SJCRH30 (cell line): ENCODE measurements around the gene LRIT2. TPM values are rescaled to one million over a fixed set of nuclear protein-coding genes. Genes with fewer than 3 reads are reported as not detected.

ENCODE experiments used
- DNase-seq, 2 experiments: peaks; one replicate each; pipeline ENCODE4 v3.0.0-alpha.2; 2015 to 2020
- H3K27ac ChIP-seq: fragments of 250-450 bp; sonication (Bioruptor Pico); 2 replicates; pipeline ENCODE4 v1.5.1; 2020; ENCODE audit warnings: mild to moderate bottlenecking, moderate library complexity
- H3K27me3 ChIP-seq: fragments of 250-450 bp; sonication (Bioruptor Pico); 2 replicates; pipeline ENCODE4 v1.5.1; 2020; ENCODE audit warnings: mild to moderate bottlenecking, moderate library complexity
- H3K36me3 ChIP-seq: fragments of 250-450 bp; sonication (Bioruptor Pico); 2 replicates; pipeline ENCODE4 v1.5.1; 2020; ENCODE audit warnings: mild to moderate bottlenecking, moderate library complexity
- H3K4me1 ChIP-seq: fragments of 250-450 bp; sonication (Bioruptor Pico); 2 replicates; pipeline ENCODE4 v1.5.1; 2020; ENCODE audit warnings: mild to moderate bottlenecking, moderate library complexity
- H3K4me3 ChIP-seq: fragments of 250-450 bp; sonication (Bioruptor Pico); 2 replicates; pipeline ENCODE4 v1.5.1; 2020; ENCODE audit warnings: mild to moderate bottlenecking, moderate library complexity
- H3K9me3 ChIP-seq: fragments of 250-450 bp; sonication (Bioruptor Pico); replicated peaks from 2 replicates; pipeline ENCODE4 v1.5.1; 2020; ENCODE audit warnings: mild to moderate bottlenecking, moderate library complexity
- total RNA-seq: library from RNA; depleted of rRNA; stranded (reverse); fragments of >200 nt; shearing (Covaris generic); gene quantifications from 2 replicates; pipeline ENCODE4 v1.2.3, GENCODE V29; 2014; rRNA removed

Gene LRIT2, protein sequence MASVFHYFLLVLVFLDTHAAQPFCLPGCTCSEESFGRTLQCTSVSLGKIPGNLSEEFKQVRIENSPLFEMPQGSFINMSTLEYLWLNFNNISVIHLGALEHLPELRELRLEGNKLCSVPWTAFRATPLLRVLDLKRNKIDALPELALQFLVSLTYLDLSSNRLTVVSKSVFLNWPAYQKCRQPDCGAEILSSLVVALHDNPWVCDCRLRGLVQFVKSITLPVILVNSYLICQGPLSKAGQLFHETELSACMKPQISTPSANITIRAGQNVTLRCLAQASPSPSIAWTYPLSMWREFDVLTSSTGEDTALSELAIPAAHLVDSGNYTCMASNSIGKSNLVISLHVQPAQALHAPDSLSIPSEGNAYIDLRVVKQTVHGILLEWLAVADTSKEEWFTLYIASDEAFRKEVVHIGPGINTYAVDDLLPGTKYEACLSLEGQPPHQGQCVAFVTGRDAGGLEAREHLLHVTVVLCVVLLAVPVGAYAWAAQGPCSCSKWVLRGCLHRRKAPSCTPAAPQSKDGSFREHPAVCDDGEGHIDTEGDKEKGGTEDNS
- not detected in 2 replicates for total RNA-seq

DNA sequence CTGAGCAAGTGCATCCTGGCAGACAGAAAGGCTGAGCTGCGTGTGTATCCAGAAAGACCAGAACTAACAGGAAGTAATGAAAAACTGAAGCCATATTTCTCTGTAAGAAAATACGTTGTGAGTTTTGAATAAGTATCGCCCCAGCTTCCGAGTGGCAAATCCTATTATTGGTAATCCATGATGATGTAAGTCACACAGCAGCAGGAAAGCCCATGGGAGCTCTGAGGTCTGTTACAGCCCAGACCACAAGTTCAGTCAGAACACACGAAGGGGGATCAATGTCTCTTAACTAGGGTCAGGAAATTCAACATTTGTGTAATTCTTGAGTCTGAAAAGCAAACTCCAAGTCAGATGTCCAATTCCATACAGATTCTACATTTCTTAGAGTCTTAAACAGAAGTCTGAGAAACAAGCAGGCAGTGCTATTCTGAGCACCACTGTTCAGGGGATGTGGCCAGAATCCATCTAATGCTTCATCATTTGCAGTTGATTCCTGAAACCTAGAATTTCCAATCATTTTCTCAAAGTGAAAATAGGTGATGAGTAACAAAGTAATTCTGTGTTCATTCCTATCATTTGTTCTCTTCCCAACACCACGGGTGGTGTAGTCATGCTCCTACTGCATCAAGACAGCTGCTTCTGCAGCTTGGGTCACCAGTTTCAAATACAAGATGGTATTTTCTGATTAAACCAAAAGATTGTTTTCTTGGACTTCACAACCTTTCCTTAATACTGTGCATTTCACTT, at the start of gene LRIT2:
Gene LRIT2, minus strand, starts transcription at position 118 of the 747 bp plus-strand sequence. Its CDS starts 24 bp downstream, at position 94.
- H3K27me3 ChIP-seq = no peaks in the 10 kb centered on the region
- no peak within 1 kb of the TSS for H3K4me3 ChIP-seq
- H3K4me1 ChIP-seq = no peaks in the 10 kb centered on the region
- H3K9me3 ChIP-seq = no peaks in the 10 kb centered on the region
- H3K27ac ChIP-seq = no peak within 1 kb of the TSS
- no peaks in the 10 kb centered on the region for H3K36me3 ChIP-seq
- no peak for DNase-seq

DNA sequence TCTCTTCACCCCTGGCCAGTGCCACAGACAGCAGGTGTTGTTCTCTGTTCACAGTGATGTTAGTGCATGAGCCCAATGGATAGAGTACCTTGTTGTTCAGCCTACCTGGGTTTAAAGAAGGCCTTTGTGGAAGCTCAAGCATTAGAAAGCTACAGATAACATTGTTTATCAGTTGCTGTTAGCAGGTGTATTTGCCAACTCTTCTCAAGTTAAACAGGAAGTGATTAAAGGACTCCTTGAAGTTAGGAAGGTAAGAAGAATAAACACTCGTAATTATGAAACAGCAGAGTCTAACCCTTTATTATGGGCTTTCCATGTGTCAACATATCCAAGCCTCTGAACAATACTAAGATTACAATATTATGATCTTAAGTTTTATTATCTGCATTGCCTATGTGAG, 45.4 kb upstream of the LRIT2 start:
- no peak overlapping the region for H3K4me3 ChIP-seq
- peaks cover 4% of the 10 kb centered on the region; the same call in 1 of the 2 replicates for H3K4me1 ChIP-seq
- H3K27me3 ChIP-seq = no peaks in the 10 kb centered on the region
- H3K9me3 ChIP-seq = no peaks in the 10 kb centered on the region
- no peak for DNase-seq
- no peak overlapping the region for H3K27ac ChIP-seq
- H3K36me3 ChIP-seq = no peaks in the 10 kb centered on the region

DNA sequence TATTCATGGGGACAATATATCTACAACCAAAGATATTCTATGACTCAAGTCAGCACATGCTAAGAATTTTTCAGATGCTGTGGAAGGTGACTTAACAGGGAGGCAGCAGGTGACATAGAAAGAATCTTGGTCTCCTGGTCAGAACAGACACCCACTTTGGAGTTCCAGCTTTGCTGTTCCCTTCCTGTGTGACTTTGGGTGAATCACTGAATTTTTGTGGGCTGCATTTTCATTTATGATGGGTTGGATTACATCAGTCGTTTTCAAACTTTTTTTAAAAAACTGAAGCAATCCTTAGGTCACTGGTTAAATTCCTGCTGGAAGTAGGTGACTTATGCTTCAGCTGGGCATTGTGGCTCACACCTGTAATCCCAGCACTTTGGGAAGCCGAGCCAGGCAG, 44.4 kb upstream of the LRIT2 start:
- Histone ChIP-seq H3K4me1 (peaks cover 11% of the 10 kb centered on the region), H3K27me3 (no peaks in the 10 kb centered on the region), H3K27ac (no peak overlapping the region; the same call in 1 of the 2 replicates), H3K36me3 (no peaks in the 10 kb centered on the region), H3K4me3 (no peak overlapping the region), H3K9me3 (no peaks in the 10 kb centered on the region)
- no peak for DNase-seq

DNA sequence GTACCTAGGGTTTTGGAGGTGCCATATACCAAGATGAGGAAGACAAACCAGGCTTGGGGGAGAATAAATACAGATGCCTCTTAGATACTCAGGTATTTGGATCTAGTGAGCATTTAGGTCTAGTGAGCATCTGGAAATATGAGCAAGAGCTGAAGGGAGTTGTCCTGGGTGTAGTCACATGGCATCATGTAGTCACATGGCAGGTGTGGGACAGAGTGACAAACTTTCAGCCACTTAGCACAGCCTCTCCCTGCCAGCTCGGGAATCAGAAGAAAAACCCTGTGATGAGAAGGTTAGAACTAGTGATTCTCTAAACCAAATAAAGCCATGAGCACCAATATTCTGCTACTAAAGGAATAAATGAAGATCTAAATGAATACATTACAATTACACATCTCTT, 43.8 kb upstream of the LRIT2 start:
- Histone ChIP-seq H3K9me3 (no peaks in the 10 kb centered on the region), H3K4me1 (peaks cover 12% of the 10 kb centered on the region), H3K27me3 (no peaks in the 10 kb centered on the region), H3K36me3 (no peaks in the 10 kb centered on the region), H3K27ac (no peak overlapping the region; the same call in 1 of the 2 replicates), H3K4me3 (no peak overlapping the region)
- DNase-seq = no peak

DNA sequence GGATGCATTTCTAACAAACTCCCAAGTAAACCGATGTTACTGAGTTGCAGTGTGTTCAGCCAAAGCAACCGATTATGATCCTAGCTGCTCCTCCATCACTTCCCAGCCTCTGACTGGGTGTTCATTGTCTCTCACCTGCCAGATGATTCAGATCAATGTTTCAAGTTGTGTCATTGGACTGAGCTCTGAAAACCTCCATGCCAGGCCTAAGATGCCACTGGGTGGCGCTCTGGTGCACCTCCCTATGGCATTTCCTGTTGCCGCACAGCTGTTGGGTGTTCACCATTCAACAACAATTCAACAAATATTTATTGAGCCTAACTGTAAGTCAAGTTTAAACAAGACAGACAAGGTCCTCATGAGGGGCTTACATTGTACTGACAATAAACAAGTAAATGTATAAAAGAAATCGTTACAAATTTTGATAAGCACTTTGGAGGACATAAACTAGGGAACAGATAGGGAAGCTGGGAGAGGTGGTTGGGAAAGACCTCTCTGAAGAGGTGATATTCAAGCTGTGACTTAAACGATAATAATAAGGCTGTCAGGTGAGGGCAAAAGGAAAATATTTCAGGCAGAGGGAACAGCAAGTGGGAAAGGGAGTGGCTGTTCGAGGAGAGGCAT, 42.3 kb upstream of the LRIT2 start:
- Histone ChIP-seq H3K27ac (no peak overlapping the region), H3K27me3 (no peaks in the 10 kb centered on the region), H3K9me3 (no peaks in the 10 kb centered on the region), H3K4me1 (peaks cover 12% of the 10 kb centered on the region), H3K4me3 (no peak overlapping the region), H3K36me3 (no peaks in the 10 kb centered on the region)
- DNase-seq = peak in 1 of 2 experiments; percentile 25

DNA sequence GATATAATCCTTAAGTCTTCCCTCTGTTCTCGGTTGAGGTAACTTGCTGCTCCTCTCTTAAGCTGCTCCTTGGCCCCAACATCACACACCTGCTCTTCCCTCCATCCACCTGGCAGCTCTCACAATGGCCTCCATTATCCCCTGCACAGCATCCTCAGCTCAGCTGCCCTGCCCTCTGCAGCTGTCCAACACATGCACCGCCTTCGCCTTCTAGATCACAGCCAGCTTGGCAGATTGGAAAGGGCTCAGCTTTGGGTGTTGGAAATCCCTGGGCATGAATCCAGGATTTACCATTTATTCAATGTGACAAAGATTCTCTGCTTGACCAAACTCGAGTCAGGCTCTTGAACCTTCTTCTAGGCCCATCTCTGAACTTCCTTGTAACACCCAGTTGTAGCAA, 40.1 kb upstream of the LRIT2 start:
- H3K4me3 ChIP-seq = no peak overlapping the region
- peaks cover 12% of the 10 kb centered on the region for H3K4me1 ChIP-seq
- H3K27ac ChIP-seq = peak overlapping the region; percentile 74
- no peaks in the 10 kb centered on the region for H3K27me3 ChIP-seq
- H3K9me3 ChIP-seq = no peaks in the 10 kb centered on the region
- no peaks in the 10 kb centered on the region for H3K36me3 ChIP-seq
- DNase-seq = peak; percentile 83 to 91

DNA sequence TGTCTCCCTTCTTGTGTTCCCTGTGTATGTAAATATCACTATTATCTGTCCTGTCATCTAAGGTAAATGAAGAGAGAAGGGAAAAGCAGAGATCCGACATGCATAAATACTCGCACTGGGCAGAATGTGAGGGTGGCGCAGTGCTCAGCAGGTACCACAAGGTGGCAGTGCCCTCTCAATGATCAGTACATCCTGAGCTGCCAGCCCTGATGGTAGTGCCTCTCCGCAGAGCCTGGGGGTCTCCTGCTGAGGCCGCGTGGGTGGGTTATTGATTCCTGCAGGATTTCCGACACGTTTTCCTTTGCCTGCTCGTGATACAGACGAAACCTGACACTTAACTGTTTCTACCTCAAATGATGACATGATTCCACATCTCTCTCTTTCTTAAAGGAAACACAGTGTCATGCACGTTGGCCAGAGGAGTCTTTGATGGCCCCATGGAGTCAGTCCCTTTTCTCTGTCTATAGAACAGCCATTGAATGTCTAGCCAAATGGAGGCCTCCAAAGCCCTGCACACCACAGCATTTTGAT, 39.3 kb upstream of the LRIT2 start:
- Histone ChIP-seq H3K27me3 (no peaks in the 10 kb centered on the region), H3K27ac (peak overlapping the region; percentile 74), H3K4me3 (peak overlapping the region; percentile 26), H3K36me3 (no peaks in the 10 kb centered on the region), H3K9me3 (no peaks in the 10 kb centered on the region), H3K4me1 (peaks cover 12% of the 10 kb centered on the region)
- peak; percentile 63 to 81 for DNase-seq

DNA sequence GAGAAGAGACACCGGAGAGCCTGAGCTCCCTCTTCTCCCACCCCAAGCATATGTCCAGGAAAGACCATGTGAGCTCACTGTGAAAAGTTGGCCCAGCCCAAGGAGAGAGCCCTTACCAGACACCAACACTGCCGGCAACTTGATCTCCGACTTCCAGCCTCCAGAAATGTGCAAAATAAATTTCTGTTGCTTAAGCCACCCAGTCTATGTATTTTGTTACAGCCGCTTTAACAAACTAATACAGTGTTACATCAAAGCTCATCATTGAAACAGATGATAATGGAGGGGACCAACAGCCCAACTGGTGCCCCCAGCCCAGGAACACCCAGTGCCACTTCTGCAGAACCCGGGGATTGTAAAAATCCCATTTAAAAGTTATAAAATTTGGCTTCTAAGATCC, 38.4 kb upstream of the LRIT2 start:
- H3K36me3 ChIP-seq = no peaks in the 10 kb centered on the region
- no peak for DNase-seq

DNA sequence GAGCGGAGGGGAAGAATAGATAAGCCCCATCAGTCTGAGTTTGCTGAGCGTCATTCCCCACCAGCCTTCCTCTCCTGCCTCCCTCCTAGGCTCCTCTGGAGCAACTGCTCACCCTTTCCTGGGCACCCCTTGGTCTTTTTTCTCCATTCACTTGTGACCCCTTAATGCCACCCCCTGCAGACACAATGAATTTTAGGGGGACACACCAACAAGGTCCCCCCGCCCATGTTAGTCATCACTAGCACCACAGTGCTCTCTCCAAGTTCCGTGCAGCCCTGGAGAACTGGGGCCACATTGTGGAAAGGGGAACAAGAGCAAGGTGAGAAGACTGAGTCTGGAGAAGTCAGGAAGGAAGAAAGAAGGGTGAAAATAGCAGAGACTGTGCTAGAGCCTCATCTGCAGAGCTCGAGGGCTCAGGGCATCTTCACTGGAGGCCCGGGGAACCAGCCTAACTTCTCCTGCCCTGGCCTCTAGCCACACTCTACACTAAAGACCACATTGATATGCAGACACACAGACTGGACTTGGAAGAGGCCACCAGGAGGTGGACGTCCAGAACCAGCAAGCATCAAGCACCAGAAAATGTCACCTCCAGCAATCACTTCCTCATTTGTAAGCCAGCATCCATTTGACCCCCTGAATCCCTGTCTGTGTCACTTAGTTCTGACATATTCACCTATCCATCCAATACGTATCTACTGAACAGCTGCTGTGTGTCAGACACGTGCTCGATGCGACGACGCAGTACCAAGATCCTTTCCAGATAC, 37.0 kb upstream of the LRIT2 start:
- no peaks in the 10 kb centered on the region for H3K36me3 ChIP-seq
- no peak overlapping the region for H3K4me3 ChIP-seq
- H3K27me3 ChIP-seq = no peaks in the 10 kb centered on the region
- peaks cover 12% of the 10 kb centered on the region for H3K4me1 ChIP-seq
- H3K27ac ChIP-seq = no peak overlapping the region
- H3K9me3 ChIP-seq = no peaks in the 10 kb centered on the region
- DNase-seq = no peak

More for the DNA sequence above, 38.4 kb upstream of the LRIT2 start:
- no peak overlapping the region for H3K4me3 ChIP-seq
- H3K4me1 ChIP-seq = peaks cover 12% of the 10 kb centered on the region
- H3K9me3 ChIP-seq = no peaks in the 10 kb centered on the region
- H3K27ac ChIP-seq = no peak overlapping the region
- H3K27me3 ChIP-seq = no peaks in the 10 kb centered on the region

DNA sequence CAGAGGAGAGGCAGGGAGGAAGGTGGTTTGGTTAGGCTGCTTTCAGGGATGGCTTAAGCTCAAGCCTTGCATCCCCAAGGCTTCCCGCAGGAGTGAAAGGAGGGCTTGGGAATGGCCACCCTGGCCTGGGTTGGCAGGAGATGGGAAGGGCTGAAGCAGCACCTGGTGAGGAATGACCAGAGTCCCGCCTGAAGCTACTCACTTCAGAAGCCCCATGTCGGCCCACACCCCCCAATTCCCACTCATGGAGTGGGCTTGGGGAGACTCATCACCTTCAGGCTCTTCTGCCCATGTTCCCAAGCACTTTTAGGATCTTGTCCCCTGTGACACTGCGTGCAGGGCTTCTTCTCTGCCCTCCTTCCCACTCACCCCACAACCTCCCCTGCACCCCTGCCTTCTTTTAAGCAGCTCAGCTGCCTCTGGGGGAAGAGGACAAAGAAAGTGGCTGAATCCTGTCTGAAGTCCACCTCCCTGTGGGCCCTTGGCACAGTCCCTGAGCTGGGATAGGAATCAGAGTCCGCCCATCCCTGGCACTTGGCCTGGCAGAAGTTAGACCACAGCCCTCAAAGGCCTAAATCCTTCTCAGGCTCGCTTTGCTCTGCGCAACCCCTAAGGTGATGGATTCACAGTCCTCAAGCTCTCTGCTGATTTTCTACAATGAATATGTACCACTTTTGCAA, 36.0 kb upstream of the LRIT2 start:
- no peaks in the 10 kb centered on the region for H3K36me3 ChIP-seq
- H3K4me1 ChIP-seq = peaks cover 12% of the 10 kb centered on the region
- no peak overlapping the region for H3K27ac ChIP-seq
- no peak for DNase-seq
- H3K27me3 ChIP-seq = no peaks in the 10 kb centered on the region
- no peaks in the 10 kb centered on the region for H3K9me3 ChIP-seq
- no peak overlapping the region for H3K4me3 ChIP-seq

DNA sequence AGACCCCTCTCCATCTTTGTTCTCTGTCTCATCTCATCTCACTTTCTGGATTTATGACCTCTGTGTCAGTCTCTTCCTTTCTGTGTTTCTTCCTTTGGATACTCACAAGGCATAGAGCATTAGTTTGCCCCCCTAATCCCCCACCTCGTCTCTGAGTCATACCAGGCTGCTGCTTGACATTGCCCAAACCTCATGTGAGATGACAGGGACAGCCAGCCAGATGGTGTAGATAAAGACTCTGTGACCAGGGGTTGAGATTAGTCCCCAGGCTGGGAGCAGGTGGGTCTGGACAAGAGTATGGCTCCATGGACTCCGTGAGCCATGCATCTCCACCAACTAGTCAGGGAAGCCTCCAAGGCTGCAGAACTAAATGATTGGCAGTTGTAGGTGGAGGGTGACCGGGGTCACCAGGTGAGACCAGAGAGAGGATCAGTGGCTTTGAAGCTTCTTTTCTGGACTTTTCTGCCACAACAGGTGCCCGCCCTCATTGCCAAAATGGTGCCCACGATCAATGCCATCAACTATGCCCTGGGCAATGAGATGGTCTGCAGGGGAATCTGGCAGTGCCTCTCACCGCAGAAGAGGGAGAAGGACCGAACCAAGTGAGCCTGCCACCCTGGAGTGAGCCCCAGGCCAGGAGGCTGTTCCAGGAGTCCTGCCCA, 32.8 kb upstream of the LRIT2 start:
- Histone ChIP-seq H3K27me3 (no peaks in the 10 kb centered on the region), H3K27ac (no peak overlapping the region), H3K9me3 (no peaks in the 10 kb centered on the region), H3K4me3 (no peak overlapping the region), H3K4me1 (no peaks in the 10 kb centered on the region), H3K36me3 (no peaks in the 10 kb centered on the region)
- DNase-seq = no peak

DNA sequence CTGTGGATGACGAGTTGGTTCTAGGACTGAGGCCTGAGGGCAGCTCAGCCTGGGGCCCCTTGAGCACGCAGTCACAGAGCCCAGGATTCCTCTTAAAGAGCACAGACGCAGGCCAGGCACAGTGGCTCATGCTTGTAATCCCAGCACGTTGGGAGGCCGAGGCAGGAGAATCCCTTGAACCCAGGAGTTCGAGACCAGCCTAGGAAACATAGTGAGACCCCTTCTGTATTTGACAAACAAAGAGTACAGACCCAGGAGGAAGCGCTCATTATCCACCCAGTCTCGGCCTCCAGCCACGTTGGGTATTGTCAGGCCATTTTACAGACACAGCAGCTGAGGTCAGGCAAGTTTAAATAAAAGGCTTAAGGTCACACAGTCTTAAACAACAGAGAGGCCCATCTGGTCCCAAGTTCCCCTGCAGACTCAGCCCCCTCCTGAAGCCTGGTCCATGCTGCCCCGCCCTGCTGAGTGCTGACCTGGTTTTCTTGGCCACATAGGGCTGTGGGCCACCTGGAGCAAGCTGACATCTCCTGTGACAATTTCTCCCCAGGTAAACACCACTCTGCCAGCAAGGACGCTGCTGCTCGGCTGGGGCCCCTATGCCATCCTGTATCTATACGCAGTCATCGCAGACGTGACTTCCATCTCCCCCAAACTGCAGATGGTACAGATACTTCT, 32.1 kb upstream of the LRIT2 start:
- Histone ChIP-seq H3K36me3 (no peaks in the 10 kb centered on the region), H3K4me3 (no peak overlapping the region), H3K27ac (no peak overlapping the region), H3K9me3 (no peaks in the 10 kb centered on the region), H3K4me1 (no peaks in the 10 kb centered on the region), H3K27me3 (no peaks in the 10 kb centered on the region)
- no peak for DNase-seq
